ENCODE measurements around the gene TUT7.

Gene TUT7

GRCh38 chr9:86354818-86355309 lies 654 bp upstream of the TUT7 start:
- Histone ChIP-seq H3K27ac (ENCODE audit: poor library complexity, severe bottlenecking) (peak overlapping the region; percentile 72), H3K9me3 (ENCODE audit: severe bottlenecking) (no peaks in the 10 kb centered on the region), H3K4me1 (ENCODE audit: insufficient read depth, poor library complexity, severe bottlenecking) (peaks cover 18% of the 10 kb centered on the region), H3K27me3 (ENCODE audit: insufficient read depth, poor library complexity, severe bottlenecking) (no peaks in the 10 kb centered on the region), H3K4me3 (ENCODE audit: severe bottlenecking) (peak overlapping the region; percentile 88), H3K36me3 (ENCODE audit: low read depth) (peaks cover 26% of the 10 kb centered on the region)
- no peak for DNase-seq (ENCODE audit: low spot score)
- peak; percentile 58 for ATAC-seq (ENCODE audit: low read depth)
- no peak for TF ChIP-seq CTCF (IDR thresholded peaks at IDR 0.05; ENCODE audit: poor library complexity, severe bottlenecking)

GRCh38 chr9:86353655-86354010 lies 577 bp downstream of the TUT7 start:
- H3K27ac ChIP-seq (ENCODE audit: poor library complexity, severe bottlenecking): peak overlapping the region; percentile 72
- peaks cover 32% of the 10 kb centered on the region for H3K36me3 ChIP-seq (ENCODE audit: low read depth)
- H3K4me3 ChIP-seq (ENCODE audit: severe bottlenecking): peak overlapping the region; percentile 88
- H3K4me1 ChIP-seq (ENCODE audit: insufficient read depth, poor library complexity, severe bottlenecking): peaks cover 24% of the 10 kb centered on the region
- ATAC-seq (ENCODE audit: low read depth) (peak; percentile 34; the same call in 2 of the 3 replicates), DNase-seq (ENCODE audit: low spot score) (no peak)
- no peaks in the 10 kb centered on the region for H3K27me3 ChIP-seq (ENCODE audit: insufficient read depth, poor library complexity, severe bottlenecking)
- no peak for TF ChIP-seq CTCF (IDR thresholded peaks at IDR 0.05; ENCODE audit: poor library complexity, severe bottlenecking)
- no peaks in the 10 kb centered on the region for H3K9me3 ChIP-seq (ENCODE audit: severe bottlenecking)

- DNase-seq (ENCODE audit: low spot score): no peak
- H3K4me3 ChIP-seq (ENCODE audit: severe bottlenecking): peak overlapping the region; percentile 88
- peaks cover 24% of the 10 kb centered on the region for H3K4me1 ChIP-seq (ENCODE audit: insufficient read depth, poor library complexity, severe bottlenecking)
- peak overlapping the region; percentile 72 for H3K27ac ChIP-seq (ENCODE audit: poor library complexity, severe bottlenecking)
- no peaks in the 10 kb centered on the region for H3K9me3 ChIP-seq (ENCODE audit: severe bottlenecking)
- no peaks in the 10 kb centered on the region for H3K27me3 ChIP-seq (ENCODE audit: insufficient read depth, poor library complexity, severe bottlenecking)
- peaks cover 43% of the 10 kb centered on the region for H3K36me3 ChIP-seq (ENCODE audit: low read depth)
- no peak for ATAC-seq (ENCODE audit: low read depth)
- no peak for TF ChIP-seq CTCF (IDR thresholded peaks at IDR 0.05; ENCODE audit: poor library complexity, severe bottlenecking)
Observed at GRCh38 chr9:86352440-86353077, 1.7 kb downstream of the TUT7 start.

- Histone ChIP-seq H3K36me3 (ENCODE audit: low read depth) (peaks cover 47% of the 10 kb centered on the region), H3K27ac (ENCODE audit: poor library complexity, severe bottlenecking) (no peak overlapping the region), H3K4me3 (ENCODE audit: severe bottlenecking) (peak overlapping the region; percentile 88), H3K27me3 (ENCODE audit: insufficient read depth, poor library complexity, severe bottlenecking) (no peaks in the 10 kb centered on the region), H3K9me3 (ENCODE audit: severe bottlenecking) (no peaks in the 10 kb centered on the region), H3K4me1 (ENCODE audit: insufficient read depth, poor library complexity, severe bottlenecking) (peaks cover 28% of the 10 kb centered on the region)
- DNase-seq (ENCODE audit: low spot score) (no peak), ATAC-seq (ENCODE audit: low read depth) (no peak)
- no peak for TF ChIP-seq CTCF (IDR thresholded peaks at IDR 0.05; ENCODE audit: poor library complexity, severe bottlenecking)
Observed at GRCh38 chr9:86351880-86352279, 2.3 kb downstream of the TUT7 start.

All from RWPE2 (cell line).